ENCODE results near the gene LRRC8E.

DNA sequence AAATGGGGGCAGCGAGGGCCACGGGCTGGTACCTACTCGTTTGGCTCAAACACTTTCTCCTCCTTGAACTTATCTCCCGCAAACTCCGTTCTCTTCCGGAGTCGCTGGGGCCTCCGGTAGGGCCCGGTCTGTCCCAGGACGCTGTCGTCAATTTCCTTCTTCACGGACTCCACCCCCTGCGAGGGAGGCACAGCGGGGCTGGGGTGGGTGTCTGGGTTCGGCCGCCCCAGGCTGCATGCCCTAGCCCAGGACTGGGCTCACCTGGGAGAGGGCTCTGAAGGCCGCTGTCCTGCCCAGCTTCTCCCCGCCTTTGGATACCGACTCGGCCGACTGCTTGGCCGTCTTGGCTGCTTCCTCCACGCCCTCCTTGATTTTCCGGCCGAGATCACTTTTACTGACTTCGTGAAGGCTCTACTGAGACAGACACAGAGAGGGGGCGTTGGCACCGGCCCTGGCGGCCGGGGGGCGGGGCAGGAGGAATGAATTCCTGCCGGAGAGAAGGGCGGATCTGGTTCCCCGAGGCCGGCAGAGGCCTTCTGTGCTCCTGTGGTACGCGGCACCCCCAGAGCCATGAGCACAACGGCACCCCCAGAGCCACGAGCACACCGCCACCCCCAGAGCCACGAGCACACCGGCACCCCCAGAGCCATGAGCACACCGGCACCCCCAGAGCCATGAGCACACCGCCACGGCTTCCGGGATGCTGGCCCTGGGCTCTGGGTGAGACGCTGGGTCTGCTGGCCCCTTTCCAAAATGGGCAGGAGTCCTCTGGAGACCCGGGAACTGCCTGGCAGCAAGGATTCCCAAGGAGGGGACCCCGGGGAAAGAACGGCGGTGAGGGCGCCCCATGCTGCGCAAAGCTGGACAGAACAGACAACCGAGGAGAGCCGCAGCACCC lies 45.8 kb downstream of the LRRC8E start:
- TF ChIP-seq EZH2 (IDR thresholded peaks at IDR 0.05) = no peak
- TF ChIP-seq POLR2AphosphoS5 (IDR thresholded peaks at IDR 0.05; ENCODE audit: borderline replicate concordance, low read depth, low read length) = no peak
